Activated CD8-positive, alpha-beta memory T cell treated with anti-CD3 and anti-CD28 coated beads for 4 hours (primary cell): ENCODE results near the gene ASCL4.
"Not testable (repeated sequence)": the region's sequence is repeated elsewhere in the genome, so short reads cannot be mapped to it uniquely, and the experiment has no call there.

Experiments used
- DNase-seq, 2 donors: peaks; one replicate each; pipeline ENCODE4 v3.0.0-alpha.2; 2020; ENCODE audit warnings: low read depth in 2 of 2

ASCL4 gene

GRCh38 chr12:107774349-107775029 is at the start of gene ASCL4:
Gene ASCL4, plus strand, starts transcription at chr12:107774704. Its CDS starts 515 bp downstream, at chr12:107775219.
- no peak for DNase-seq

- not testable (repeated sequence) for DNase-seq
Observed at GRCh38 chr12:107727327-107727726, 47.2 kb upstream of the ASCL4 start.

GRCh38 chr12:107727742-107728141 is 46.8 kb upstream of the ASCL4 start:
- DNase-seq = not testable (repeated sequence)

GRCh38 chr12:107730618-107731341 is 43.7 kb upstream of the ASCL4 start:
- DNase-seq = no peak

- DNase-seq = no peak
Observed at GRCh38 chr12:107731366-107731765, 43.1 kb upstream of the ASCL4 start.

- DNase-seq = no peak
Observed at GRCh38 chr12:107732365-107732764, 42.1 kb upstream of the ASCL4 start.

GRCh38 chr12:107734139-107734538 is 40.4 kb upstream of the ASCL4 start:
- DNase-seq = no peak

- no peak for DNase-seq
Observed at GRCh38 chr12:107735763-107736162, 38.7 kb upstream of the ASCL4 start.

GRCh38 chr12:107736914-107737313 is 37.6 kb upstream of the ASCL4 start:
- DNase-seq = no peak

- no peak for DNase-seq
Observed at GRCh38 chr12:107748472-107748871, 26.0 kb upstream of the ASCL4 start.

- DNase-seq = no peak
Observed at GRCh38 chr12:107749083-107749482, 25.4 kb upstream of the ASCL4 start.

GRCh38 chr12:107759410-107759809 is 15.1 kb upstream of the ASCL4 start:
- no peak for DNase-seq

- DNase-seq = no peak
Observed at GRCh38 chr12:107760207-107760808, 14.2 kb upstream of the ASCL4 start.

- DNase-seq = peak; percentile 74 to 78
Observed at GRCh38 chr12:107760809-107761501, 13.5 kb upstream of the ASCL4 start, which contains the start of gene PRDM4. Gene PRDM4, minus strand, starts transcription at chr12:107761137. Its CDS starts 622 bp downstream, at chr12:107760515.

GRCh38 chr12:107761502-107761904 is 13.0 kb upstream of the ASCL4 start:
- no peak for DNase-seq

GRCh38 chr12:107762874-107763273 is 11.6 kb upstream of the ASCL4 start:
- no peak for DNase-seq

GRCh38 chr12:107764626-107765025 is 9.9 kb upstream of the ASCL4 start:
- no peak for DNase-seq

- DNase-seq = no peak
Observed at GRCh38 chr12:107765316-107765715, 9.2 kb upstream of the ASCL4 start.

- no peak for DNase-seq
Observed at GRCh38 chr12:107767466-107767865, 7.0 kb upstream of the ASCL4 start.

GRCh38 chr12:107775093-107775721 is 703 bp downstream of the ASCL4 start:
- DNase-seq = no peak

- no peak for DNase-seq
Observed at GRCh38 chr12:107776171-107776570, 1.7 kb downstream of the ASCL4 start.
